ENCODE results near the gene KPNA6. TPM values are rescaled to one million over a fixed set of nuclear protein-coding genes. Genes with fewer than 3 reads are reported as not detected.
A peak's percentile ranks its signal among the peaks of the same experiment; 100 is the strongest.

Gene KPNA6
- total and polyA plus RNA-seq, 9 of the 15 experiments (the other 6 are each of a cell fraction or from before 2014, with no cell fraction given): 20.1 to 54.6 (median 32.2) TPM

GRCh38 chr1:32115496-32115895 lies 7.6 kb downstream of the KPNA6 start:
- H2AFZ ChIP-seq (ENCODE audit: low read depth, low read length): no peak overlapping the region
- H3K36me3 ChIP-seq (ENCODE audit: control insufficient read depth, insufficient read depth, low read length): peaks cover 48% of the 10 kb centered on the region
- no peaks in the 10 kb centered on the region for H3K9me3 ChIP-seq (replicated peaks; ENCODE audit: control insufficient read depth, insufficient read depth, low read depth, low read length)
- no peak overlapping the region for H3K27ac ChIP-seq (ENCODE audit: extremely low read depth, low read depth, low read length)
- no TSS peak for BruUV-seq (replicated peaks)
- DNase-seq (ENCODE audit: extremely low read depth in 1 of 4, low spot score in 3 of 4): no peak
- ChIA-PET POLR2A (interaction anchor here (1.5 to 12.7 kb wide), 2 partner anchors 9 to 14 kb away, joined by 4 to 209 read pairs; no protein-coding TSS in a partner anchor), CTCF (ENCODE audit: low intra/inter-chr PET ratio) (interaction anchor here (0.6 kb wide), 1 partner anchor 1029 kb away, joined by 4 read pairs; no protein-coding TSS in a partner anchor)
- no peak for FAIRE-seq
- WGBS (ENCODE audit: insufficient coverage, low coverage, missing lambda C conversion rate): 89% methylated on average over 5 of the region's 5 CpGs
- no peaks in the 10 kb centered on the region for H3K27me3 ChIP-seq (ENCODE audit: control insufficient read depth in 2 of 2, insufficient read depth in 2 of 2, low read length in 2 of 2)
- TF ChIP-seq, protein P1, sequence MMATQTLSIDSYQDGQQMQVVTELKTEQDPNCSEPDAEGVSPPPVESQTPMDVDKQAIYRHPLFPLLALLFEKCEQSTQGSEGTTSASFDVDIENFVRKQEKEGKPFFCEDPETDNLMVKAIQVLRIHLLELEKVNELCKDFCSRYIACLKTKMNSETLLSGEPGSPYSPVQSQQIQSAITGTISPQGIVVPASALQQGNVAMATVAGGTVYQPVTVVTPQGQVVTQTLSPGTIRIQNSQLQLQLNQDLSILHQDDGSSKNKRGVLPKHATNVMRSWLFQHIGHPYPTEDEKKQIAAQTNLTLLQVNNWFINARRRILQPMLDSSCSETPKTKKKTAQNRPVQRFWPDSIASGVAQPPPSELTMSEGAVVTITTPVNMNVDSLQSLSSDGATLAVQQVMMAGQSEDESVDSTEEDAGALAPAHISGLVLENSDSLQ (IDR thresholded peaks at IDR 0.05): no peak
- TF ChIP-seq GABPB1 (CRISPR knock-in tag; IDR thresholded peaks at IDR 0.05) (0 out of 2 replicates have a peak, but pooled peaks have one; percentile 5), JUN (IDR thresholded peaks at IDR 0.05; ENCODE audit: borderline replicate concordance, low read depth, low read length) (no peak), JUN (CRISPR knock-in tag; IDR thresholded peaks at IDR 0.05; ENCODE audit: borderline replicate concordance) (no peak), NR1H2 (CRISPR knock-in tag; IDR thresholded peaks at IDR 0.05) (no peak), FOSL1 (tag; conservative IDR thresholded peaks at IDR 0.05) (peak; percentile 41; the same call in 1 of the 2 replicates), ARID3B (CRISPR knock-in tag; IDR thresholded peaks at IDR 0.05; ENCODE audit: borderline replicate concordance) (no peak), KDM1A (IDR thresholded peaks at IDR 0.05) (no peak), CREM (IDR thresholded peaks at IDR 0.05; ENCODE audit: low read depth) (no peak), JUND (IDR thresholded peaks at IDR 0.05; ENCODE audit: borderline replicate concordance, low read depth, low read length) (0 out of 2 replicates have a peak, but pooled peaks have one; percentile 18), JUND (tag; IDR thresholded peaks at IDR 0.05; ENCODE audit: borderline replicate concordance, low read depth, low read length) (no peak), TCF7L2 (IDR thresholded peaks at IDR 0.05; ENCODE audit: low read depth, low read length) (no peak)
- H3K4me3 ChIP-seq: no peak overlapping the region
- peaks cover 21% of the 10 kb centered on the region for H4K20me1 ChIP-seq (replicated peaks; ENCODE audit: control insufficient read depth, insufficient read depth, low read length)
- in situ Hi-C loops (cut with MboI) (no loop called here), intact Hi-C loops (cut with micrococcal nuclease) (no loop called here)
- H3K9me1 ChIP-seq (ENCODE audit: control insufficient read depth, insufficient read depth, low read length): peaks cover 4% of the 10 kb centered on the region
- H3K79me2 ChIP-seq (ENCODE audit: control insufficient read depth, insufficient read depth, low read length): peaks cover 94% of the 10 kb centered on the region
- peak; percentile 20 for ATAC-seq
- peaks cover 18 to 26% of the 10 kb centered on the region in 2 experiments; a peak in 4 of 5 replicates for H3K4me1 ChIP-seq (replicated peaks in 1 of 2; ENCODE audit: control insufficient read depth in 2 of 2, insufficient read depth in 2 of 2, low read length in 2 of 2)
- no peak overlapping the region for H3K4me2 ChIP-seq (ENCODE audit: insufficient read depth, low read length)
- no peak overlapping the region for H3K9ac ChIP-seq (ENCODE audit: insufficient read depth in 1 of 2, low read depth in 2 of 2, low read length in 2 of 2)
